ENCODE measurements around the gene C22orf31.

GRCh38 chr22:29039148-29039547 lies 22.5 kb downstream of the C22orf31 start:
- TF ChIP-seq EZH2 (IDR thresholded peaks at IDR 0.05; ENCODE audit: borderline replicate concordance) (no peak), EZH2phosphoT487 (IDR thresholded peaks at IDR 0.05; ENCODE audit: low read depth, severe bottlenecking, unreplicated experiment) (no peak)
- TF ChIP-seq, protein P1, sequence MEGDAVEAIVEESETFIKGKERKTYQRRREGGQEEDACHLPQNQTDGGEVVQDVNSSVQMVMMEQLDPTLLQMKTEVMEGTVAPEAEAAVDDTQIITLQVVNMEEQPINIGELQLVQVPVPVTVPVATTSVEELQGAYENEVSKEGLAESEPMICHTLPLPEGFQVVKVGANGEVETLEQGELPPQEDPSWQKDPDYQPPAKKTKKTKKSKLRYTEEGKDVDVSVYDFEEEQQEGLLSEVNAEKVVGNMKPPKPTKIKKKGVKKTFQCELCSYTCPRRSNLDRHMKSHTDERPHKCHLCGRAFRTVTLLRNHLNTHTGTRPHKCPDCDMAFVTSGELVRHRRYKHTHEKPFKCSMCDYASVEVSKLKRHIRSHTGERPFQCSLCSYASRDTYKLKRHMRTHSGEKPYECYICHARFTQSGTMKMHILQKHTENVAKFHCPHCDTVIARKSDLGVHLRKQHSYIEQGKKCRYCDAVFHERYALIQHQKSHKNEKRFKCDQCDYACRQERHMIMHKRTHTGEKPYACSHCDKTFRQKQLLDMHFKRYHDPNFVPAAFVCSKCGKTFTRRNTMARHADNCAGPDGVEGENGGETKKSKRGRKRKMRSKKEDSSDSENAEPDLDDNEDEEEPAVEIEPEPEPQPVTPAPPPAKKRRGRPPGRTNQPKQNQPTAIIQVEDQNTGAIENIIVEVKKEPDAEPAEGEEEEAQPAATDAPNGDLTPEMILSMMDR (IDR thresholded peaks at IDR 0.05; ENCODE audit: poor library complexity): no peak

All from hepatocyte (in vitro differentiated cells).